Suprapubic skin (tissue), 4 donors: Measurements from ENCODE around the gene IGFBP5. TPM values are rescaled to one million over a fixed set of nuclear protein-coding genes. Genes with fewer than 3 reads are reported as not detected.

Source experiments
- DNase-seq, 2 donors: peaks; one replicate each; pipeline ENCODE4 v3.0.0-alpha.2; 2019; ENCODE audit warnings: low spot score in 2 of 2
- H3K27ac ChIP-seq: fragments of 200-600 bp; sonication (generic); one replicate; pipeline ENCODE4 v1.5.1; 2019
- H3K27me3 ChIP-seq: fragments of 200-600 bp; sonication (generic); one replicate; pipeline ENCODE4 v1.5.1; 2019
- H3K36me3 ChIP-seq: fragments of 200-600 bp; sonication (generic); one replicate; pipeline ENCODE4 v1.5.1; 2019
- H3K4me1 ChIP-seq: fragments of 200-600 bp; sonication (generic); one replicate; pipeline ENCODE4 v1.5.1; 2019
- H3K4me3 ChIP-seq: fragments of 200-600 bp; sonication (generic); one replicate; pipeline ENCODE4 v1.5.1; 2019; ENCODE audit warnings: mild to moderate bottlenecking
- H3K9me3 ChIP-seq: fragments of 200-600 bp; sonication (generic); one replicate; pipeline ENCODE4 v1.5.1; 2019
- EP300 ChIP-seq: sonication (generic); formaldehyde crosslinking; IDR thresholded peaks from one replicate; pipeline ENCODE4 v1.6.1; 2017; ENCODE audit warnings: antibody characterized with exemption
- POLR2A ChIP-seq, 2 donors: fragments of 450-650 bp; IDR thresholded peaks; one replicate each; pipeline ENCODE4 v1.6.1; 2017; ENCODE audit warnings: antibody characterized with exemption in 2 of 2, mild to moderate bottlenecking in 2 of 2, moderate library complexity in 2 of 2
- POLR2AphosphoS5 ChIP-seq, 3 donors: sonication (generic); formaldehyde crosslinking; IDR thresholded peaks; one replicate each; pipeline ENCODE4 v1.6.1; 2017; ENCODE audit warnings: antibody characterized with exemption in 3 of 3
- WGBS: methylation state at CpG from one replicate; pipeline ENCODE4 v1.1.5; 2018; 5-methylcytosine and 5-hydroxymethylcytosine counted together
- total RNA-seq, 4 donors: library from RNA; depleted of rRNA; stranded (reverse); fragments of >200 nt; gene quantifications; one replicate each; pipeline ENCODE4 v1.1.0, GENCODE V29; 2016
- TF ChIP-seq, protein P1 (sequence below), 2 donors: fragments of 200-600 bp in 1 of 2; fragments of 450-650 bp in 1 of 2; sonication (generic) in 1 of 2; IDR thresholded peaks; one replicate each; pipeline ENCODE4 v1.5.1; 2016 to 2019; ENCODE audit warnings: antibody characterized with exemption in 2 of 2, mild to moderate bottlenecking in 1 of 2, moderate library complexity in 1 of 2

IGFBP5 gene
- total RNA-seq, 4 donors from 2014 or later, result 79.1 to 424 (median 163) TPM

GRCh38 chr2:216724190-216724589 lies 28.8 kb upstream of the IGFBP5 start:
- Histone ChIP-seq H3K27ac (no peak overlapping the region), H3K9me3 (no peaks in the 10 kb centered on the region), H3K4me3 (no peak overlapping the region), H3K27me3 (no peaks in the 10 kb centered on the region), H3K36me3 (no peaks in the 10 kb centered on the region), H3K4me1 (peaks cover 5% of the 10 kb centered on the region)
- no peak for DNase-seq
- WGBS, result 72% methylated on average over 5 of the region's 5 CpGs
- no peak for TF ChIP-seq POLR2AphosphoS5 (IDR thresholded peaks at IDR 0.05)
- TF ChIP-seq EP300, result no peak
- TF ChIP-seq, protein P1, sequence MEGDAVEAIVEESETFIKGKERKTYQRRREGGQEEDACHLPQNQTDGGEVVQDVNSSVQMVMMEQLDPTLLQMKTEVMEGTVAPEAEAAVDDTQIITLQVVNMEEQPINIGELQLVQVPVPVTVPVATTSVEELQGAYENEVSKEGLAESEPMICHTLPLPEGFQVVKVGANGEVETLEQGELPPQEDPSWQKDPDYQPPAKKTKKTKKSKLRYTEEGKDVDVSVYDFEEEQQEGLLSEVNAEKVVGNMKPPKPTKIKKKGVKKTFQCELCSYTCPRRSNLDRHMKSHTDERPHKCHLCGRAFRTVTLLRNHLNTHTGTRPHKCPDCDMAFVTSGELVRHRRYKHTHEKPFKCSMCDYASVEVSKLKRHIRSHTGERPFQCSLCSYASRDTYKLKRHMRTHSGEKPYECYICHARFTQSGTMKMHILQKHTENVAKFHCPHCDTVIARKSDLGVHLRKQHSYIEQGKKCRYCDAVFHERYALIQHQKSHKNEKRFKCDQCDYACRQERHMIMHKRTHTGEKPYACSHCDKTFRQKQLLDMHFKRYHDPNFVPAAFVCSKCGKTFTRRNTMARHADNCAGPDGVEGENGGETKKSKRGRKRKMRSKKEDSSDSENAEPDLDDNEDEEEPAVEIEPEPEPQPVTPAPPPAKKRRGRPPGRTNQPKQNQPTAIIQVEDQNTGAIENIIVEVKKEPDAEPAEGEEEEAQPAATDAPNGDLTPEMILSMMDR (IDR thresholded peaks at IDR 0.05), result no peak
- TF ChIP-seq POLR2A (IDR thresholded peaks at IDR 0.05), result no peak

GRCh38 chr2:216721141-216721540 lies 25.8 kb upstream of the IGFBP5 start:
- WGBS, result 75% methylated on average over 1 of the region's 1 CpG
- H3K9me3 ChIP-seq, result no peaks in the 10 kb centered on the region
- H3K4me3 ChIP-seq, result no peak overlapping the region
- H3K27ac ChIP-seq, result no peak overlapping the region
- no peaks in the 10 kb centered on the region for H3K27me3 ChIP-seq
- no peak for DNase-seq
- peaks cover 27% of the 10 kb centered on the region for H3K4me1 ChIP-seq
- no peaks in the 10 kb centered on the region for H3K36me3 ChIP-seq
- TF ChIP-seq, protein P1 (IDR thresholded peaks at IDR 0.05), result no peak
- TF ChIP-seq POLR2A (IDR thresholded peaks at IDR 0.05) (no peak), POLR2AphosphoS5 (IDR thresholded peaks at IDR 0.05) (no peak), EP300 (no peak)

DNA sequence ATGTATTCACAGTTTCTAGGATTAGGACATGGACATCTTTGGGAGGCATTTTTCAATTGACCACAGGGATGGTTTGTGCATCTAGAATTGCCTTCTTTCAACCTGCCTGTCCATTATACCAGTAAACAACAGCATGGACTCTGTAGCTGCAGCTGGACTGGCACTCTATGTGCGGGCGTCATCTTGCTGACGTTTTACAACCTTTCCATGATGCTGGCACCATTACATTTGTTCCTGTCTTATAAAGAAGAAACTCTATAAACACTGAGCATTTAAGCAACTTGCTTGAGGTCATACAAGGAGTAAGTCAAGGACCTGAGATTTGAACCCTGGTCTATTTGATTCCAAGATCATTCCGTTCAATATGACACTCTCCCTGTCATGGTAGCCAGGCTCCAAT lies 25.4 kb upstream of the IGFBP5 start:
- no peak for TF ChIP-seq EP300
- TF ChIP-seq POLR2AphosphoS5 (IDR thresholded peaks at IDR 0.05), result no peak
- TF ChIP-seq, protein P1 (IDR thresholded peaks at IDR 0.05), result no peak
- no peak for TF ChIP-seq POLR2A (IDR thresholded peaks at IDR 0.05)
- 69% methylated on average over 4 of the region's 4 CpGs for WGBS
- no peak overlapping the region for H3K27ac ChIP-seq
- H3K4me3 ChIP-seq, result no peak overlapping the region
- H3K4me1 ChIP-seq, result peaks cover 32% of the 10 kb centered on the region
- H3K36me3 ChIP-seq, result no peaks in the 10 kb centered on the region
- no peaks in the 10 kb centered on the region for H3K9me3 ChIP-seq
- H3K27me3 ChIP-seq, result no peaks in the 10 kb centered on the region
- DNase-seq, result no peak

- H3K27ac ChIP-seq, result peak overlapping the region; percentile 78
- 67% methylated on average over 6 of the region's 8 CpGs for WGBS
- H3K9me3 ChIP-seq, result no peaks in the 10 kb centered on the region
- no peaks in the 10 kb centered on the region for H3K36me3 ChIP-seq
- no peak for DNase-seq
- no peak overlapping the region for H3K4me3 ChIP-seq
- peaks cover 58% of the 10 kb centered on the region for H3K4me1 ChIP-seq
- no peak for TF ChIP-seq EP300
- no peak for TF ChIP-seq POLR2AphosphoS5 (IDR thresholded peaks at IDR 0.05)
- TF ChIP-seq, protein P1 (IDR thresholded peaks at IDR 0.05), result no peak
- TF ChIP-seq POLR2A (IDR thresholded peaks at IDR 0.05), result no peak
- no peaks in the 10 kb centered on the region for H3K27me3 ChIP-seq
Observed at GRCh38 chr2:216717907-216718615, 22.7 kb upstream of the IGFBP5 start.

DNA sequence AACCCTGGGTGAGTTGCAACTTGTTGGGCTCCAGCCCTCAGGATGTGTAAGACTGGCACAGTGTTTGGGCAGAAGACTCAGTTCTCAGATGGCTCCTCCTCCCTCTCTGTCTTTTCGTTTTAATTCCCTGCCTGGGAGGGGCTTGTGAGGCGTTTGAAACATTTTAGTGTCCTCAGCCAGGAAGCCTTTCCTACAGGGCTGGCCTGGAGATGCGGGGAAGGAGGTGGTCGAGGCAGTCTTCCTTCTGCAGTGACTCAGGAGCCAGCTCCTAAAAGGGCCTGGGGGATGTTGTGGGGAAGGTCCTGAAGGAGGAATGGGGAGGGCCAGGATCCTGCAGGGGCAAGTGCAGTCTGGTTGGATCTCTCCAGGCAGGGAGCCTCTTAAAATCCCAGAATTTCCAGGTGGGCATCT lies 22.1 kb upstream of the IGFBP5 start:
- H3K9me3 ChIP-seq, result no peaks in the 10 kb centered on the region
- DNase-seq, result no peak
- H3K27ac ChIP-seq, result peak overlapping the region; percentile 78
- no peaks in the 10 kb centered on the region for H3K27me3 ChIP-seq
- peak in 1 of 3 donors; percentile 38 for TF ChIP-seq POLR2AphosphoS5 (IDR thresholded peaks at IDR 0.05)
- TF ChIP-seq, protein P1 (IDR thresholded peaks at IDR 0.05), result no peak
- H3K4me3 ChIP-seq, result no peak overlapping the region
- WGBS, result 9% methylated on average over 4 of the region's 4 CpGs
- peaks cover 58% of the 10 kb centered on the region for H3K4me1 ChIP-seq
- no peaks in the 10 kb centered on the region for H3K36me3 ChIP-seq
